Astrocyte (in vitro differentiated cells and primary cell): ENCODE measurements around the gene DACT2.

Experiments
- CTCF ChIP-seq: IDR thresholded peaks from 2 replicates; pipeline ENCODE4 v1.5.1; 2011; ENCODE audit warnings: low read depth, mild to moderate bottlenecking, inconsistent platforms, low read length, moderate library complexity; ENCODE audit not compliant: insufficient read depth
- EZH2 ChIP-seq: IDR thresholded peaks from 2 replicates; pipeline ENCODE4 v1.6.1; 2012; ENCODE audit warnings: mild to moderate bottlenecking, low read length, inconsistent platforms; ENCODE audit not compliant: insufficient read depth

DNA sequence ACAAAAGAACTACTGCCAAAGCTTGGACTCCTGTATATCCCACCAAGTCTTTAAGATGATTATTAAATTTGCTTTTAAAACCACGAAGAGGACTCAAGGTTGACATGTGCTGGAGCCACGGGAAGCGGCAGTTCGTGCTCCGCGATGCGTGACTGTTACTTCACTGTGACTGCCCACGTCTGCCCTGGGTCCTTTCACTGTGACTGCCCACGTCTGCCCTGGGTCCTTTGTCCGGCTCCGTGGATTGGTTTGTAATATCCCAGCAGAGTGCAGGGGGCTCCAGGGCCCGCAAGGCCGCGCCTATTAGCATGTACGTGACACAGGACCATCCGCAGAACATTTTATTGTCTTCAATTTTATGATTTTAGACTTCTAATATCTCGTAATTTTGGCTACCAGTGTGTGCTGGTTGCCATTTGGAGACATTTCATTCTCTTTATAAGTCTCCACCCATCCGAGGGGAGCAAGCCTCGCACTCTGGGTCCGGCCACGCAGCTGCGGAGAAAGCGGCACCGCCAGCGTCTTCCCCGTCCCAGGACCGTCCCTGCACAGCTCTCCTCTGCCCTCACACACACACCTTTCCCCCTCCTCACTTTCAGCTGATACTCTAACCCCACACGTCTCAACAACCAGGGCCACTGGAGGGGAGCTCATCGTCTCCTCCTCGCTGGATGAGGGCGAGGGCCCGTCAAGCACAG is 42.9 kb downstream of the DACT2 start:
- TF ChIP-seq CTCF (no peak), EZH2 (no peak)
